Loucy (cell line): ENCODE data around the gene ZNF410.

Experiments
- EZH2phosphoT487 ChIP-seq: fragments of 200-600 bp; IDR thresholded peaks from 2 replicates; pipeline ENCODE4 v1.6.1; 2018; ENCODE audit warnings: antibody characterized with exemption, mild to moderate bottlenecking, moderate library complexity, borderline replicate concordance
- TF ChIP-seq, protein P1 (sequence below): fragments of 200-600 bp; sonication (generic); conservative IDR thresholded peaks from 2 replicates; pipeline ENCODE4 v1.5.1; 2014; ENCODE audit warnings: mild to moderate bottlenecking, antibody characterized with exemption, low read length

- TF ChIP-seq, protein P1, sequence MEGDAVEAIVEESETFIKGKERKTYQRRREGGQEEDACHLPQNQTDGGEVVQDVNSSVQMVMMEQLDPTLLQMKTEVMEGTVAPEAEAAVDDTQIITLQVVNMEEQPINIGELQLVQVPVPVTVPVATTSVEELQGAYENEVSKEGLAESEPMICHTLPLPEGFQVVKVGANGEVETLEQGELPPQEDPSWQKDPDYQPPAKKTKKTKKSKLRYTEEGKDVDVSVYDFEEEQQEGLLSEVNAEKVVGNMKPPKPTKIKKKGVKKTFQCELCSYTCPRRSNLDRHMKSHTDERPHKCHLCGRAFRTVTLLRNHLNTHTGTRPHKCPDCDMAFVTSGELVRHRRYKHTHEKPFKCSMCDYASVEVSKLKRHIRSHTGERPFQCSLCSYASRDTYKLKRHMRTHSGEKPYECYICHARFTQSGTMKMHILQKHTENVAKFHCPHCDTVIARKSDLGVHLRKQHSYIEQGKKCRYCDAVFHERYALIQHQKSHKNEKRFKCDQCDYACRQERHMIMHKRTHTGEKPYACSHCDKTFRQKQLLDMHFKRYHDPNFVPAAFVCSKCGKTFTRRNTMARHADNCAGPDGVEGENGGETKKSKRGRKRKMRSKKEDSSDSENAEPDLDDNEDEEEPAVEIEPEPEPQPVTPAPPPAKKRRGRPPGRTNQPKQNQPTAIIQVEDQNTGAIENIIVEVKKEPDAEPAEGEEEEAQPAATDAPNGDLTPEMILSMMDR: no peak
- TF ChIP-seq EZH2phosphoT487: no peak
Measured at GRCh38 chr14:73884438-73885190, 2.0 kb upstream of the ZNF410 start.
